Right hindlimb (tissue), 1 donor: ENCODE measurements around the gene RUNX2.

Experiments
- DNase-seq: peaks from one replicate; pipeline ENCODE4 v3.0.0-alpha.2; 2018

RUNX2 gene

DNA sequence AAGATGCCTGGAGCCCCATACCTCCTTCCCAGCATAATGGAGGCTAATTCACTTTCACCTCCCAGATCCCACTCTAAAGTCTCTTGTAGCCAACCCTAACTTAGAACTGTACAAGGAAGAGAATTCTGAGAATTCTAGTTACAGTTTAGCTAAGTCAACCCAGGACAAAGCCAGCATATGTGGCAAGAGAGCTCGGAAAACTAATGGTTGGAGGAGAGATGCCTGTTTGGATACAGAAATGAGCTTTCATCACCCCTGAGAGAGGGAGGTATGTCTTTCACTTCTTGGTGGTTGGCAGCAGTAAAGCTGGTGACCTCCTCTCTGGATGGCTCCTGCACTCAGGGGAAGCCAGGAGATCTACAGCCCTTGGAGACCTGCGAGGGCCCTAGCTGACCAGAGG, 302.2 kb downstream of the RUNX2 start:
- DNase-seq: no peak

DNA sequence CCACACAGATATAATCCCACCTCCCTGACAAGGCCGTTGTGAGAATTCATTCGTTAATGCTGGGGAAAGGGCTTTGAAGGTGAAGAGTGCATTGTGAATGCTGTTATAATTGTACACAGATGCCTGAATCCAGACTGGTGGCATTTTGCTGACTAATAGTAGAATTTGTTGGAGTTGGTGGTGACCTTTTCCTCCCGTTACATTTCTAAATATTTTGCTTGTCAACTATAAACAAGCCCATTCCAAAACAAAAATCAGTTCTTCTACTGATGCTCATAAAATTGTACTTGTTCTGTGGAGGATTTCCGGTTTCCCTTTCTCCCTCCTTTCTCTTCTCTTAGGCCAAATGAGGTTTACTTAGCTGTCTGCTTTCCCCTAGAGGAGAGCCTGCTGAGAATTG, 302.7 kb downstream of the RUNX2 start:
- DNase-seq: no peak

DNA sequence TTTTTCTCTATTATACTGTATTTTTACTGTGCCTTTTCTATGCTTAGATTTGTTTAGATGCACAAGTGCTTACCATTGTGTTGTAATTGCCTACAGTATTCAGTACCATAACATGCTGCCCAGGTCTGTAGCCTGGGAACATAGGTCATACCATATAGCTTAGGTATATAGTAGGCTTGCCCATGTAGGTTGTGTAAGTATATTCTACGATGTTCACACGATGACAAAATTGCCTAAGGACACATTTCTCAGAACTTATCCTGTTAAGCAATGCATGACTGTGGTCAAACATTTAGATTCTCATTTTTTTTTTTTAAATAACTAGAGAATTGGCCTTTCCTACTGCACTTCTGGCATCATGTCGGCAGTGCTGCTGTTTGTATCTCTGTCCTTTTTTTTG, 303.3 kb downstream of the RUNX2 start:
- DNase-seq: no peak

DNA sequence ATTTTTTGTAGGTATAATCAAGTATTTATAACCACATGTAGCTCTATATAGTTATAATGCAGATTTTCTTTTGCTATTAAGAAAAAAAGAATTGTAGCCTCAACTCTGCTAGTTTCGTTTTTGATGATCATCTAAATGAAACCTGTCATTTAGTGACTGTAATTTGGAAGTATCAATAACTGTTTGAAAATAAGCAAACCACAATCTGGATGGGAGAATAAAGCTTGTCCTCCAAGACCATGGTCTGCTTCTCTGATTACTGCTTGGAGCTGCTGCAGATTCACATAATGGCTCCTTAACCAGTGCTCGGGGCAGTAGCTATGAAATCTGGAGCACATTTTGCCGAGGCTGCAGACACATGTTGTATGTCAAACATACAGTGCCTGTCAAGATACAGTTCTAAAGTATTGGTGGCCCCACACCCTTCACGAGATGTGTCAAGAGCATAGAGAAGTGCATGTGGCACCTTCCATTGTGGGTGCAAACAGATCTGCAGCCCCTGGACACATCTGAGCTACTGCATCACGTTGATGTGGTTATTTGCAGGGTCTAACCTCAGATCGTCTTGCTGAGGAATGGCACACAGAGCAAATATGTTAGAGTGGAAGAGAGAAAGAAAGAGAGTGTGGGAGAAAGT, 305.3 kb downstream of the RUNX2 start:
- no peak for DNase-seq

DNA sequence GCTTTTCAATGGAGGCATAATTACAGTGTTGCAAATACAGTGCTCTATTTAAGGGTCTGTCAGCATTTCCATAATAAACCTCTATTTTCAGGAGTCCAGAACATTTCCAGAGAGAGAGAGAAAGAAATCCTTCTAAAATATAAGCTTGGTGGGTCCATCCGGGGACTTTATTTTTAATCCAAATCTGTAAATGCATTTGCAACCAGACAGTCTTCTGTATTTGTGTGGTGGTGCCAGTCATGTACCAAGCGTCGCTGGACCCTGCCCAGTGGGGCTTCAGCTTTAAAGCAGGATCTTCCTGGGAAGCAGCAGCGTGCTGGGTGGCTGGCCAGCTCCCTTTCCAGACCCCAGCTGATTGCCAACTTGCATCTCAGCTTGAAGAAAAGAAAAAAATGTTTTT, 306.1 kb downstream of the RUNX2 start:
- peak; percentile 62 for DNase-seq

DNA sequence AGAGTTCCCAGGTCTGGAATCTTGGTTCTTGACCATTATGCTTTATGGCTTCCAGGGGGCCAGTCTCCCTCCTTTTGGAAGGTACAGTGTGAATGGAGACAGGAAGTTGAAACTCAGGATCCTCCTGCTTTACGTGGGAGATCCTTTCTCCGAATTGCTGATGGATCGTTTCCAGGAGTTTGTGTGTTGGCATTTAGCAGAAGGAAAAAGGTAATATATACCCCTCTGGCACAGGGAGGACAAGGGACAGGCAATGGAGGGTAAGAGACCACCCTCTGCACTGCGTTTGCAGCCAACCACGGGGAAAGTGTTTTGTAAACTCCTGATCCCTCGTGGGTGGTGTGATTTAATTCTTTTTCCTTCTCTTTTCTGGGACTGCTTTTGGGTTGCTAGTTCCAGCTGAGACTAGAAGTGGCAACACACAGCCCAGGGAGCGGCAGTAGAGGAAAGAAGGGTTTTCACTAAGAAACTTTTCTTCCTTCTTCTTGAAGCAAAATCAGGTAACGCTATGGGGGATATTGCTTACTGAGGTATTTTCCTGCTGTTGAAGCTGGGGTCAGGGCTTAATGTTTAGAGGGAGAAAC, 307.2 kb downstream of the RUNX2 start:
- peak; percentile 61 for DNase-seq

DNA sequence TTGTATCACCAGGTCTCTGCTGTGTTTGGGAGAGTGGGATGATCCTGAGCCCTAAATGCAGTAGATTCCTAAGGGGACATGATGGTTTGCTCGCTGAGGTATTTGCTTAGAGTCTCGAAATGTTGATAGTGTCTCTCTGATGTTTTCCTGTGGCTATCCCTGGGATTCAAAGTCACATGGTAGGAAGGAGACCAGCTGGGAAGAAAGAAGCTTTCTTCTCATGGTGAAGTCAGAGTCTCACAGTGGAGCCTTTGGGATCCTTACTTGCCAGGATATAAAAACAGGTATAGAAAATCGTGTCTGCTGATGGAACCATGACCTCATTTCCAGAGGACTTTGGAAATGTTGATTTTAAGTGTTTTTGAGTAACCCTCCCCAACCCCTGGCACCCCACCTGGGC, 308.9 kb downstream of the RUNX2 start:
- no peak for DNase-seq

DNA sequence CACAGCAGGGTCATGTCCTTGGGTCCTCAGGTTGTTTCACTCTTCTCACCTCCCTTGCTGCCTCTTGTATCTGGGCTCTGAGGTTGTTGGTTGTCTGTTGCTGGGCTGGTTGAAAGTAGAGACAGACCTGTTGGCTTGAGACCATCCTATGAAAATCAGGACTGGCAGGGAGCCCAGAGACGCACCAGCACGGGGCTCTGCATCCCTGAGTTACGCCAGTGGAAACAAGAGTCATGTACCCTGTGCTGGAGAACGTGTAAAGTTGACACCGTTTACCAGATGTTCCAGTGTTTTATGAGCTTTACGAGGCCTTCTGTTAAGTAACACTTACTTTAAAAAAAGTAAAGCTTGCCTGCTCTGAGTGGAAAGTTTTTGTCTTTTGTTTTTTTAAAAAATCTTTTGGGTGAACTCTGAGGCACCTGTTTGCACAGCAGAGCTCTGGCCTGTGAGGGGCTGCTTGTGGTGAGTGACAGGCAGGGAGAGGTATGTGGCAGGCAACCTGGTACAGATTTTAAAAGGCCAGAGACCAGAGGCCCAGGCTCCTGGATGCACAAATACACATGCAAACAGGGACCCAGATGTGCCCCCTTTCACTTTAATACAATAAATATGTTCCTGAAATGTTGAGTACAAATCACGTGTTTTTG, 309.6 kb downstream of the RUNX2 start:
- peak; percentile 77 for DNase-seq

DNA sequence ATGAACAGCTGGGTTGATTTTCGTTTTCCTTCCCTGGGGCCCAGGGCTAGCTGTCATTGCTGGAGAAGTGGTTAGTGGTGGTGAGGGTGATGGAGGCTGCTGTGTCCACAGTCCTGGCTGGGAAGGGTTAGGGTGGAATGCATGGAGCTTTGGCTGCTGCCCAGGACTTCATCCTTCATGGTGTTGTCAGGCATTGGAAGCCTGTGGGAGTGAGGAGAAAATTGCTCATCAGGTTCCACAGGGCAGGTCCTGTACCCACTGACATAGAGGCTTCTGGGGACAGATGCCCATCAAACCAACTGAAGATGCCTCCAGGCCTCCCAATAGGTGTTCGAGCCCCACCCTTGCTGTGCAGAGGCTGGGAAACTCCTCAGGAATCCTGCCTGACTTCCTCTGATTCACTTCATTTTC, 312.0 kb downstream of the RUNX2 start:
- no peak for DNase-seq

DNA sequence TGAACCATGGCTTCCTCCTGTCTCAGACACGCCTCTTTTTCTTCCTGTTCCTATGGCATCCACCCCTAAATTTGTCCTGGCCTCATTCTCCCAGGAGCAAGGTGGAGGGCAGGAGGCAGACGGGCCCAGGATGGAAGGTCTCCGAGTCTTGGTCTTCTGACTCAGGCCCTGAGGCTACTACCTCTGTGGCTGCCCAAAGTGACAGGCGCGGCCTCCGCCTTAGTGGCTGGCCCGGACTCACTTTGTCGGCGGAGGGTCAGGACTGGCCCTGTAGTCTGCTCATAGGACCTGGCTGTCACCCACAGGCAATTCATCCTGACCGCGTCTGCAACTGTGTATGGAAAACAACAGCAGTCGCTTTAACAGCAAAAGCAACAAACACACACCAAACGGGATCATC, 312.7 kb downstream of the RUNX2 start:
- DNase-seq: no peak

DNA sequence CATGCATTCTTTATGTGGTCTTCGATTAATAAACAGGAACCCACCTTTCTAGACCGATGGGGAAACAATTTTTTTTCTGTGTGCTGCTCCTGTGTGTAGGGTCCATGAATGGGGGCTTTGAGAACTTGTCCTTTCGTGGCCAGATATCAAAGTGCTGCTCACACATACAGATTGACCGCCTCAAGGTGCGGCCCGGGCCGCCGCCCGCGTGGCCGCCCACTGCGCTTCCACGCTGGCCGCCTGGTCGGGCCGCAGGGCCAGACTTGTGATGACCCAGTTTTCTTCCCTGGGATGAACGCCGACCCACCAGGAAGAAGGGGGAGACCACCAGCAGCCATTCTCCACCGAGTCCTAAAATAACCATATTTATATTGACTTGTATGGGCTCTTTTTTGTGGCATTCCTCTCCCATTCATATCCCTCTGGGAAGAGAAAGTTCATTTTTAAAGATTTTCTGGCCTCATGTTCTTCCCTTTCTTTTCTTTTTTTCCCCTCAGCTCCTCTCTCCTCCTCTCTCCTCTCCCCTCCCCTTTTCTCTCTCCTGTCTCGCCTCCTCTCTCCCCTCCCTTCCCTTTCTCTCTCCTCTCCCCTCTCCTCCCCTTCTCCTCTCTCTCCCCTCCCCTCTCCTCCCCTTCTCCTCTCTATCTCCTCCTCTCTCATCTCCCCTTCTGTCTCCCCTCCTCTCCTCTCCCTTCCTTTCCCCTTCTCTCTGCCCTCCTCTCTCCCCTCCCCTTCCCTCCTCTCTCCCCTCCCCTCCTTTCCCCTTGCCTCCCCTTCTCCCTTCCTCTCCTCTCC, 314.4 kb downstream of the RUNX2 start:
- DNase-seq: no peak

DNA sequence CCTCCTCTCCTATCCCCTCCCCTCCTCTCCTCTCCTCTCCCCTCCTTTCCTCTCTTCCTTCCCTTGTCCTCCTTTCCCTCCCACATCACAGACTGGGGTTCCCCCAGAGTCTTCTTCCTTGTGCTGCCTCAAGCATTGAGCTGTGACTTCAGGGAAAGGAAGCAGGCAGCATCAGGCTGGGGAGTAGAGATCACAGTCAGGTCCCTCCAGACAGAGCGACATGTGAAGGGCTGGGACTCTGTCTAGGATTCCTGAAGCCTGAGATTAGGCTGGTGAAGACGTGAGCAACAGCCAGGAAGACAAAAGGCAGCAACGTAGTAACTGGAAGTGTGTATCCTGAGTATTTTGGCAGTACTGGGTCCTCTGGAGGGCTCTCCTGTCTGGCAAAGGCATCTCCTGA, 315.0 kb downstream of the RUNX2 start:
- DNase-seq: no peak

DNA sequence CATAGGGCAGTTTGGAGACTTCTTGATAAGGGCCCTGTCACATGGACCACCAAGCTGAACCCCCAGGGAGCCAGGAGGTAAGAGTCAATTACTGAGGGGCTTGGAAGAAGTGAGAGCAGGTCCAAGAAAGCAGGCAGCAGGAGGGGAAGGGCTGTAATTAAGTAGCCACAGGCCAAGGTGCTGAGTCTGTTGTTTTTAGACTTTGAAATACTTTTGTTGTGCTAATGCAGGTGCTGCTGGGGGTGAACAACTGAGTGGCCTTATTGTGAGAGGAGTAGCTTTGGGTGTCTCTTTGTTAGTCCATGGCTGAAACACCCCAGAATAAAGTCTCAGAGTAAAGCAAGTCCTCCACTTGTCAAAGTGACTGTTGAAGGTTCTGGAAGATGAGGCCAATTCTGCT, 316.6 kb downstream of the RUNX2 start:
- no peak for DNase-seq

DNA sequence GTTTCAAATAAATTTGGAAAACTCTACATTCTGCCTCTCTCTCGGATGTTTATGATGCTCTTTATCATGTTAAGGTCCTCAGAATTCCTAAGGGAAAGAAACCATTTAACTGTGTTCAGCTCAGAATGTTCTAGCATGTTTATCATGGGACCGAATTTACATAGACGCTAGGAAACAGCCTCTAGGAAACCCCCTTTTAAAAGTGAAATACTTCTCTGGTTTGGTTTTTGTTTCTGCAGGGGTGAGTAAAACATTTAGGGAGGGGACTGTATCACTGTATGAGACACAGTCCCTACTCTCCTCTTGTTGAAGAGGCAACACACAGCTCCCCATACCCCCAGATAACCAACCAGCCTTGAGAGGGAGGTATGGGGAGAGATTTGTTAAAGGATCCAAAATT, 317.2 kb downstream of the RUNX2 start:
- DNase-seq: no peak

DNA sequence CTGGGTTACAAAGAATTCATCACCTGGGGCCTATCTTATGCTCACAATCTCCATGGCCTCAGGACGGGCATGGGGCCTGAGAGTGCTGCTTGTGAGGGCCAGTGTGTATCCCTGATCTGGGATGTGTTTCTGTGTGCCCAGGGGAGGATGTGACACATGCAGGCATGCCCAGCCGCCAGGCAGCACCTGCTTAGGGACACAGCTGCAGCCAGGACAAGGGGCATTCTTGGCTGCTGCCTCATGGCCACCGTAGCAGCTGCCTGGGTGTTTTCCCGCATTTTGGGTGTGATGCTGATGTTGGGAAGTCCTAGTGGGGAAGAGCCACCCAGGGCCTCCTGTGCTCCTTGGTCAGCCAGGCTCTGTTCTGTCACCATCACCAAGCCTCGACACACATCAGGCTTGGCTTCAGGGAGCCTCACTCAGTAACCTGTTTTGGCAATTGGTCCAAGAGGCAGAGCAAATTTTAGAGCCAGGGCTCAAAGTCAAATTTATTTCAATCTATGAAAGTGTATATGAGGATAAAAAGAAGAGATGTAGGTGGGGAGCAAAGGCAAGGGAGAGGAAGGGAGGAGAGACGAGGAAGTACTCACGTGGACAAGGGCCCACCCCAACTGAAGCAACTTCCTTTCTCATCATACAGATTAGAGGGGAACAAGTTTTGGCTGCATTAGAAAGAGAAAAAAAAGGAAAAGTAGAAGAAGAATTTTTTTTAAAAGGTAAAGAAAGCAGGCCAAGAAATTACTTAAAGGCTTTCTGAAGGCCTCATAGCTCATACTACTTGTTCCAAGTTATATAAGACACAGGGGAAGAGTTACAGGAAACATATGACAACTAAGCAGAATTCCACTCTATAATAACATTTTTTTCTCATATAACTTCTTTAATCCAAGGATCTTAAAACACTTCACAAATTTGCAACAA, 319.5 kb downstream of the RUNX2 start:
- no peak for DNase-seq

DNA sequence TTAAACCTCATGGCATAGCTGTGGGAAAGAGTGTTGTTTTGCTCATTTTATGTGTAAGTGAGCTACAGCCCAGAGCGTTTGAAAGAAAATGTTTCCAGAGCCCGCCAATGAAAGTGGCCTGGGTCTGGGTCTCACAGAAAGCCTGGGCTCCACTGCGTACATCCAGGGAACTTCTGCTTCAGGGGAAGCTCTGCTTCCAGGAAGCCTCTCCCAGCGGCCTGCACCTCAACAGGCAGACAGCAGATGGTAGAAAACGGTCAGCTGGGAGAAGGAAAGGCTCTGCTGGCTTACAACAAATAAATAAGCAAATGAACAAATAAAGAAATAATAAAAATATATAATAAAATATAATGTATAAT, 320.1 kb downstream of the RUNX2 start:
- peak; percentile 56 for DNase-seq

DNA sequence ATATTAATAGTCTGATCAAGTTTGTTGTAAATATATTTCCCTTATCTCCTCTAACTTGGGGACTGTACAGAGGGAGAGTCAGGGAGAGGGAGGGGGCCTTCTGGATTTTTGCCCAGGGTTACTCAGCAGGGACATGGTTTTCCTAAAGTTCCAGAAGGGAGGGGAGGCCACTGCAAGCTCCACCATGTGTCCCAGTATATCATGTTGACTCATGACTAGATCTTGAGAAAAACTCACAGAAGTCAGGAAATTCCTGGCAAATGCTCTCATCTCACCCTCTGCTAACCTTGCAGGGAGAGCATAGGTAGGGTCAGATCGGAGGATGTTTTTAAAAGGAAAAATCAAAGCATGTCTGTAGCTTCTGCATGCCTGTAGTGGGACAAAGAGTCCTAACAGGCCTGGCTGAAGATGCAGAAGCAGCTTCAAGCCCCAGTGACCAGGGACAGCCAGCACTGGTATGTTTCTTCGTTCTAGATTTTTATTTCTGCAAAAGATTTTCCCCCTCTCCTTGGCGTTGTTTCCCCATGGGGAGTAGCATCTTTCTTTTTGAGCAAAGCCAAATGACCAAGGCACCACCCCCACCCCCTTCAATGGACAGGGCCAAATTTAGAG, 322.5 kb downstream of the RUNX2 start:
- DNase-seq: no peak

DNA sequence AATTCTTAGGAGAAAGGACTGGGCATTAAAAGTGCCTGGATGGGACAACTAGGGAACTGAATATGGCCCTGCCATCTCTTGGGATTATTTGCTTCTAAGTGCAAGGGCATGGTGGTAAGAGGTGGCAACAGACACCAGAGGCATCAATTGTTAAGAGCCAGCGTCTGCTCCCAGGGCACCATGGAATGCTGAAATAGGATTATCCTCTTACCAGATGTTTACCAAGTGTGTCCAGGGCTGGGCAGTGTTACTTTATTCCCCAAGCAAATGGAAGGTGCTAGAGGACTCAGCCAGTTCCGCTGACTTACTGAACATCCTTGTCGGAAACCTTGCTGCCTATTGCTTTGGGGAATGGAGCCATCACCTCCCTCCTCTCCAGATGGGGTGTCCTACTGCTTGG, 323.2 kb downstream of the RUNX2 start:
- DNase-seq: no peak

DNA sequence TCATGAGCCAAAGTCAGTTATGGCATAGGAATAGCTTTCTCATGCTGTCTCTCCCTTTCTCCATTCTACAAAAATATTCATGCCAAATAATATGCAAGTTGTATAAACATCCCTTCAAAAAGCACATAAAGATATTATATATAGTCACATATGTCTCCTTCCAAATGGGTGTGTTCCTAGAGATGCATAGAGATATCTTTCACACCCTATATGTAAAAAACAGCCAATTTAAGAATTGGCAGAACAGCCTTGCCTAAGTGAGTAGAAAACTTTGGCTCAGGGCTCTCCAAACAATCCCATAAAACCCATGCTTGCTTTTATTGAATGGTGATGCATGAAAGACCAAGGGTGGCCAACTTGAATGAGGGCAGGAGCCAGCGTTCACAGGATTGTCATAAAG, 324.3 kb downstream of the RUNX2 start:
- no peak for DNase-seq

DNA sequence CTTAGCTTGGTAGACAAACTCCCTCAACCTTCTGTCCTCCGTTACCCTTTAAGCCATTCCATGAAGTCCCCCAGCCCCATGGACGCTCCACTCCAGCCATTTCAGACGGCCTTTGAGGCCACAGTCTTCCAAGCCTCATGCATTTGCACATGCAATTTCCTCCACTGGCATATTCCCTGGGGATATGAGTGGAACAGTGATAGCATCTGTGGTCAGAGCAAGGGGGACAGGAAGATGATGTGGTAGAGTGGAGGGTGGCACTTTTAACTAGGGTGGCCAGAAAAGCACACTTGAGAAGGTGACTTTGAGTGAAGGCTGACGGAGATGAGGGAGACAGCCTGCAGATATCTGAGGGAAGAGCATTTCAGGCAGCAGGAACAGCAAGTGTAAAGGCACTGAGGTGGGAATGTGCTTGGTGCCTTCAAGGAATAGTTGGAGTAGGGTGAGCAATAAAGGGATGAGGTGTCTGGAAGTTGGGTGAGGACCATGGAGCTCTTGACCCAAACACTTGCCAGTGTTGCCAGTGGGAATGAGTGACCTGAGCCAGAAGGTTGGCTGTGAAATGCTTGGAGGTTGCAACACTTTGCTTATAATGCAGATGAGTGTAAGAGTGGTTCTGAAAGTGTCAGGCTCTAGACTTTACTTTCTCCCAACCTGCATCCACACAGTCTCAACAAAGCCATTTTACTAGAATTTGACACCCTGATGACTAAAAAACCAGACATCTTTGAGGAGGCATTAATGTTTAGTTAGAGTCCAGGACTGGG, 325.2 kb downstream of the RUNX2 start:
- DNase-seq: no peak

DNA sequence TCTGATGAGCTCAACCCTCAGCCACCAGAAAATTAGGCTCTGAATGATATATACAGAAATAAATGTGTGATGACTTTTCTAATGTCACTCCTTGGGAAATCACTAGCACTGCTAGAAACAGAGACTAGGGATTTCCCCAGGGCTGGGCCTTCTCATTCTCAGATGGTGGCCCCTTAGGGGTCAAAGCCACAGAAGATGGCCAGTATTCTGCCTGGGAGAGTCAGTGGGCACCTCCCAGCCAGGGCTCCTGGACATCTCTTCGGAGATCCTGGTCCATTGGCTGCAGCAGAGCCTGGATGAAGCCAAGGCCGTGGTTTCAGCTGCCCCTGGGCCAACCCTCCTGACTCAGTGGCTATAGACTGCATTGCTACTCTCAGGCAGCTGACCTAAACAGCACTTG, 326.5 kb downstream of the RUNX2 start:
- no peak for DNase-seq
